A549 (cell line): ENCODE results near the gene GRAP2. TPM values are rescaled to one million over a fixed set of nuclear protein-coding genes. Genes with fewer than 3 reads are reported as not detected.

ENCODE experiments used
- ATAC-seq, 2 experiments: fragments of 200-7000 bp in 1 of 2; fragments of >200 bp in 1 of 2; cut with Nextera tagmentation in 1 of 2; cut with Tn5 transposase in 1 of 2; 3 replicates each; pipeline versions ENCODE4 v1.8.0 to v1.9.1; 2018 to 2020; ENCODE audit warnings: mild to moderate bottlenecking in 1 of 2, moderate library complexity in 1 of 2
- CTCF ChIA-PET: fragments of 300-600 bp; sonication (Branson Sonifier 250); formaldehyde crosslinking; extraction: SDS; loops from one replicate; lab custom pipeline; 2021; ENCODE audit warnings: antibody characterized with exemption, inconsistent platforms; lab: Yijun Ruan, JAX
- POLR2A ChIA-PET: fragments of 350-600 bp; formaldehyde crosslinking; extraction: SDS; loops from one replicate; lab custom pipeline; 2021; ENCODE audit warnings: antibody characterized with exemption, inconsistent platforms; lab: Yijun Ruan, JAX
- DNase-seq, 2 experiments: peaks; one replicate each; pipeline versions ENCODE4 v3.0.0 to v3.0.0-alpha.2; 2011 to 2016; ENCODE audit warnings: low read depth in 1 of 2, low spot score in 1 of 2
- FAIRE-seq: peaks from 2 replicates; lab custom pipeline; 2011; peaks lifted over from hg19 to GRCh38; lab: Jason Lieb, UNC
- H3K27ac ChIP-seq, 2 experiments: fragments of >200 bp; sonication (Bioruptor Twin); formaldehyde crosslinking; 3 replicates each; pipeline ENCODE4 v1.5.1; 2016 to 2017
- H3K4me1 ChIP-seq: fragments of >200 bp; sonication (Bioruptor Twin); formaldehyde crosslinking; 3 replicates; pipeline ENCODE4 v1.6.1; 2016
- H3K4me2 ChIP-seq: fragments of >200 bp; sonication (Bioruptor Twin); formaldehyde crosslinking; 3 replicates; pipeline ENCODE4 v1.6.1; 2016
- H3K4me3 ChIP-seq: fragments of >200 bp; sonication (Bioruptor Twin); formaldehyde crosslinking; 3 replicates; pipeline ENCODE4 v1.5.1; 2016
- H3K9me3 ChIP-seq: fragments of >200 bp; sonication (Bioruptor Twin); formaldehyde crosslinking; 3 replicates; pipeline ENCODE4 v1.6.1; 2016
- BCL3 ChIP-seq: fragments of >200 bp; sonication (Bioruptor Twin); formaldehyde crosslinking; IDR thresholded peaks from 3 replicates; pipeline ENCODE4 v1.6.1; 2016
- BHLHE40 ChIP-seq: IDR thresholded peaks from 2 replicates; pipeline ENCODE4 v1.6.1; 2012; ENCODE audit warnings: low read depth, low read length, inconsistent platforms
- CBX2 ChIP-seq: fragments of 200-600 bp; sonication (generic); IDR thresholded peaks from 2 replicates; pipeline ENCODE4 v1.6.1; 2016; ENCODE audit warnings: low read depth, mild to moderate bottlenecking, borderline replicate concordance
- CHD2 ChIP-seq: fragments of 150-350 bp; IDR thresholded peaks from 2 replicates; pipeline ENCODE4 v1.6.1; 2014; ENCODE audit warnings: low read length; ENCODE audit not compliant: partially characterized antibody
- E2F6 ChIP-seq: IDR thresholded peaks from 2 replicates; pipeline ENCODE4 v1.6.1; 2012; ENCODE audit warnings: low read depth, borderline replicate concordance
- EHF ChIP-seq: fragments of 250-450 bp; sonication (Bioruptor Pico); IDR thresholded peaks from 2 replicates; pipeline ENCODE4 v1.5.0; 2020; ENCODE audit warnings: mild to moderate bottlenecking
- EHMT2 ChIP-seq: fragments of 200-600 bp; sonication (generic); IDR thresholded peaks from 2 replicates; pipeline ENCODE4 v1.6.1; 2016; ENCODE audit warnings: antibody characterized with exemption, low read depth, mild to moderate bottlenecking, moderate library complexity
- FOSL2 ChIP-seq, 2 experiments: fragments of 450-650 bp in 1 of 2; fragments of >200 bp in 1 of 2; sonication (Bioruptor Twin) in 1 of 2; formaldehyde crosslinking; IDR thresholded peaks; 2 replicates each; pipeline versions ENCODE4 v1.5.0 to v1.6.1; 2016 to 2020; ENCODE audit warnings: mild to moderate bottlenecking in 1 of 2, moderate library complexity in 1 of 2
- FOXS1 ChIP-seq: fragments of 250-450 bp; sonication (Bioruptor Pico); IDR thresholded peaks from 2 replicates; pipeline ENCODE4 v1.5.0; 2020; ENCODE audit warnings: mild to moderate bottlenecking, moderate library complexity
- HEYL ChIP-seq: fragments of 250-450 bp; sonication (Bioruptor Pico); IDR thresholded peaks from 2 replicates; pipeline ENCODE4 v1.8.0; 2021; ENCODE audit warnings: mild to moderate bottlenecking, moderate library complexity
- HMGXB4 ChIP-seq: fragments of 250-450 bp; sonication (Bioruptor Pico); IDR thresholded peaks from 2 replicates; pipeline ENCODE4 v1.5.0; 2021; ENCODE audit warnings: mild to moderate bottlenecking, moderate library complexity, borderline replicate concordance
- KDM1A ChIP-seq: fragments of 200-600 bp; sonication (generic); IDR thresholded peaks from 2 replicates; pipeline ENCODE4 v1.6.1; 2016; ENCODE audit warnings: low read depth, mild to moderate bottlenecking
- MAX ChIP-seq: IDR thresholded peaks from 2 replicates; pipeline ENCODE4 v1.6.1; 2012
- MAZ ChIP-seq: fragments of 150-350 bp; IDR thresholded peaks from 2 replicates; pipeline ENCODE4 v1.6.1; 2014; ENCODE audit warnings: antibody characterized with exemption, low read depth, low read length, borderline replicate concordance
- NFE2L2 ChIP-seq: fragments of 150-350 bp; conservative IDR thresholded peaks from 2 replicates; pipeline ENCODE4 v1.6.1; 2014; ENCODE audit warnings: low read length
- NR3C1 ChIP-seq: fragments of >200 bp; sonication (Bioruptor Twin); formaldehyde crosslinking; IDR thresholded peaks from 3 replicates; pipeline ENCODE4 v1.6.1; 2017
- PBX3 ChIP-seq: IDR thresholded peaks from 2 replicates; pipeline ENCODE4 v1.6.1; 2012
- POLR2A ChIP-seq: IDR thresholded peaks from 2 replicates; pipeline ENCODE4 v1.6.1; 2012; ENCODE audit warnings: mild to moderate bottlenecking, low read length
- POLR2AphosphoS2 ChIP-seq: conservative IDR thresholded peaks from 2 replicates; pipeline ENCODE4 v1.6.1; 2012; ENCODE audit warnings: low read length, improper control_type of control experiment, inconsistent platforms
- REST ChIP-seq: fragments of 200-600 bp; sonication (generic); IDR thresholded peaks from 2 replicates; pipeline ENCODE4 v1.6.1; 2016; ENCODE audit warnings: antibody characterized with exemption, mild to moderate bottlenecking, moderate library complexity
- TFCP2L1 ChIP-seq: fragments of 250-450 bp; sonication (Bioruptor Pico); IDR thresholded peaks from 2 replicates; pipeline ENCODE4 v1.5.0; 2021; ENCODE audit warnings: mild to moderate bottlenecking
- WGBS: methylation state at CpG from one replicate; pipeline ENCODE4 v1.1.6; 2017; ENCODE audit errors: missing lambda C conversion rate; 5-methylcytosine and 5-hydroxymethylcytosine counted together
- polyA plus RNA-seq, 4 experiments: library from polyadenylated mRNA; depleted of rRNA in 3 of 4; stranded (reverse); fragments of >200 nt; fragmentation: RNase III in 1 of 4; extraction: RNeasy Plus Mini Kit Qiagen cat#74134 plus additional on column Dnase treatment in 1 of 4; gene quantifications; 2 replicates in 3 of 4; 3 replicates in 1 of 4; pipeline ENCODE4 v1.2.3, GENCODE V29; 2011 to 2017

Gene GRAP2
- polyA plus RNA-seq, 2 of the 4 experiments (the other 2 are of a cell fraction), result not detected

GRCh38 chr22:40020956-40021355 is 120.1 kb downstream of the GRAP2 start:
- ATAC-seq, result no peak
- H3K27ac ChIP-seq, result no peak overlapping the region
- DNase-seq, result no peak
- H3K4me1 ChIP-seq, result no peaks in the 10 kb centered on the region
- ChIA-PET POLR2A (no interaction called here), CTCF (interaction anchor here (10.2 to 28.4 kb wide), 2 partner anchors 16 to 476 kb away, joined by 122 to 899 read pairs; partner anchors contain the start of gene RPS19BP1)
- 61% methylated on average over 5 of the region's 7 CpGs for WGBS
- FAIRE-seq, result no peak
- H3K9me3 ChIP-seq, result no peaks in the 10 kb centered on the region
- H3K4me3 ChIP-seq, result no peak overlapping the region
- TF ChIP-seq TFCP2L1 (no peak), NFE2L2 (no peak), FOXS1 (no peak), CBX2 (no peak), MAX (no peak), BCL3 (no peak)
- H3K4me2 ChIP-seq, result no peak overlapping the region

GRCh38 chr22:40021401-40022000 is 120.6 kb downstream of the GRAP2 start:
- FAIRE-seq (no peak), ATAC-seq (no peak), DNase-seq (no peak)
- Histone ChIP-seq H3K27ac (no peak overlapping the region), H3K9me3 (no peaks in the 10 kb centered on the region), H3K4me3 (no peak overlapping the region), H3K4me1 (no peaks in the 10 kb centered on the region), H3K4me2 (no peak overlapping the region)
- ChIA-PET POLR2A (no interaction called here), CTCF (interaction anchor here (10.2 to 28.4 kb wide), 2 partner anchors 15 to 477 kb away, joined by 122 to 899 read pairs; partner anchors contain the start of gene RPS19BP1)
- TF ChIP-seq EHMT2 (no peak), E2F6 (no peak), CHD2 (no peak), EHF (CRISPR knock-in tag) (no peak), CBX2 (no peak), BHLHE40 (no peak), REST (no peak), FOSL2 (IDR thresholded peaks at IDR 0.05) (no peak), FOSL2 (CRISPR knock-in tag; IDR thresholded peaks at IDR 0.05) (no peak), MAZ (no peak)
- WGBS, result 80% methylated on average over 1 of the region's 34 CpGs

GRCh38 chr22:40022536-40023240 is 121.8 kb downstream of the GRAP2 start:
- DNase-seq (no peak), FAIRE-seq (no peak), ATAC-seq (no peak)
- Histone ChIP-seq H3K4me2 (no peak overlapping the region), H3K9me3 (no peaks in the 10 kb centered on the region), H3K4me1 (no peaks in the 10 kb centered on the region), H3K27ac (no peak overlapping the region), H3K4me3 (no peak overlapping the region)
- POLR2A ChIA-PET, result no interaction called here
- 44% methylated on average over 7 of the region's 11 CpGs for WGBS
- CTCF ChIA-PET, result interaction anchor here (1.8 to 28.4 kb wide), 4 partner anchors 14 to 478 kb away, joined by 4 to 899 read pairs (median 66); partner anchors contain the start of genes FAM83F and RPS19BP1
- TF ChIP-seq E2F6 (no peak), KDM1A (no peak), HMGXB4 (CRISPR knock-in tag) (no peak), POLR2A (no peak), POLR2AphosphoS2 (no peak), NR3C1 (no peak), PBX3 (no peak), HEYL (CRISPR knock-in tag) (no peak)
